Measurements from ENCODE around the gene AUH.

The AUH gene

GRCh38 chr9:91243029-91243428 is 118.7 kb downstream of the AUH start:
- Histone ChIP-seq H3K27me3 (ENCODE audit: insufficient read depth, poor library complexity, severe bottlenecking) (no peaks in the 10 kb centered on the region), H3K27ac (replicated peaks) (no peak overlapping the region), H3K4me3 (replicated peaks; ENCODE audit: insufficient read depth, low read length) (no peak overlapping the region)
- TF ChIP-seq CTCF (IDR thresholded peaks at IDR 0.05; ENCODE audit: insufficient read depth, low read length) (no peak), GABPA (IDR thresholded peaks at IDR 0.05; ENCODE audit: low read depth) (no peak), POLR2AphosphoS5 (IDR thresholded peaks at IDR 0.05; ENCODE audit: low read depth) (no peak), SPI1 (IDR thresholded peaks at IDR 0.05; ENCODE audit: borderline replicate concordance, low read depth) (no peak), REST (IDR thresholded peaks at IDR 0.05; ENCODE audit: insufficient replicate concordance, low read depth) (no peak)
- no peak for DNase-seq (ENCODE audit: low read depth in 1 of 2, low spot score in 1 of 2)

GRCh38 chr9:91241909-91242308 is 119.8 kb downstream of the AUH start:
- no peak for DNase-seq (ENCODE audit: low read depth in 1 of 2, low spot score in 1 of 2)
- Histone ChIP-seq H3K27me3 (ENCODE audit: insufficient read depth, poor library complexity, severe bottlenecking) (no peaks in the 10 kb centered on the region), H3K27ac (replicated peaks) (no peak overlapping the region), H3K4me3 (replicated peaks; ENCODE audit: insufficient read depth, low read length) (no peak overlapping the region)
- no peak for TF ChIP-seq SPI1 (IDR thresholded peaks at IDR 0.05; ENCODE audit: borderline replicate concordance, low read depth)
- no peak for TF ChIP-seq CTCF (IDR thresholded peaks at IDR 0.05; ENCODE audit: insufficient read depth, low read length)
- no peak for TF ChIP-seq GABPA (IDR thresholded peaks at IDR 0.05; ENCODE audit: low read depth)
- TF ChIP-seq POLR2AphosphoS5 (IDR thresholded peaks at IDR 0.05; ENCODE audit: low read depth), result no peak
- no peak for TF ChIP-seq REST (IDR thresholded peaks at IDR 0.05; ENCODE audit: insufficient replicate concordance, low read depth)

GRCh38 chr9:91240596-91241165 is 121.0 kb downstream of the AUH start:
- H3K27ac ChIP-seq (replicated peaks), result no peak overlapping the region
- no peaks in the 10 kb centered on the region for H3K27me3 ChIP-seq (ENCODE audit: insufficient read depth, poor library complexity, severe bottlenecking)
- no peak for DNase-seq (ENCODE audit: low read depth in 1 of 2, low spot score in 1 of 2)
- TF ChIP-seq CTCF (IDR thresholded peaks at IDR 0.05; ENCODE audit: insufficient read depth, low read length), result no peak
- no peak for TF ChIP-seq REST (IDR thresholded peaks at IDR 0.05; ENCODE audit: insufficient replicate concordance, low read depth)
- TF ChIP-seq SPI1 (IDR thresholded peaks at IDR 0.05; ENCODE audit: borderline replicate concordance, low read depth), result no peak
- no peak for TF ChIP-seq POLR2AphosphoS5 (IDR thresholded peaks at IDR 0.05; ENCODE audit: low read depth)
- TF ChIP-seq GABPA (IDR thresholded peaks at IDR 0.05; ENCODE audit: low read depth), result no peak
- H3K4me3 ChIP-seq (replicated peaks; ENCODE audit: insufficient read depth, low read length), result no peak overlapping the region
